ENCODE data around the gene E2F6. TPM values are rescaled to one million over a fixed set of nuclear protein-coding genes. Genes with fewer than 3 reads are reported as not detected.

Gene E2F6
- total and polyA plus RNA-seq, 2 experiments from 2014 or later = 11.5 to 15.3 TPM

DNA sequence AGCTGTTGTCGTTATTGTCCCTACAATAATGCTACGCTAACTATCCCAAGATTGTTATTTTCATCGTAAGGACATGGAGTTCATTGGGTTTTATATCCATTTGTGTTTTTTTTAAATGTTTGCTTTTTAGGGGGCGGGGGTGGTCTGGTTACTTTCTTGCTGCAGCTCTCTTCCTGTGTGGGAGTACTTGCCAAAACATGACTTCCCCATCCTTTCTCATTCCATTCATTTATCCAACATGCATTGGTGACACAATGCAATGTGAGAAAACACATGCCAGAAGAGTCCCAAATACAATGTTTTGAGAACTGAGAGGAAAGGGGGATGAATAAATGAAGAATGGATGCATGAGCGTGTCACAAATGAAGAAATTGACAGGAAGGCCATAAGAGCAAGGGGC lies 55.9 kb downstream of the E2F6 start:
- Histone ChIP-seq H3K9me2 (ENCODE audit: insufficient read depth) (no peaks in the 10 kb centered on the region), H3K36me3 (ENCODE audit: low read depth) (no peaks in the 10 kb centered on the region), H3K79me2 (ENCODE audit: insufficient read depth) (no peaks in the 10 kb centered on the region), H3F3A (ENCODE audit: insufficient read depth) (0 out of 2 replicates have a peak, but pooled peaks cover 6% of the 10 kb centered on the region), H4K20me1 (ENCODE audit: insufficient read depth) (no peaks in the 10 kb centered on the region), H3K27me3 (replicated peaks; ENCODE audit: insufficient read depth) (no peaks in the 10 kb centered on the region), H3K9me3 (ENCODE audit: low read depth) (no peaks in the 10 kb centered on the region), H2AFZ (no peak overlapping the region), H3K27ac (no peak overlapping the region), H3K4me1 (ENCODE audit: insufficient read depth) (peaks cover 7% of the 10 kb centered on the region), H3K4me3 (no peak overlapping the region), H3K9ac (no peak overlapping the region), H3K4me2 (ENCODE audit: unreplicated experiment) (no peak overlapping the region)
- 93 to 98% methylated on average over 5 of the region's 5 CpGs for WGBS, 2 experiments (ENCODE audit: low coverage in 1 of 2, low lambda C conversion rate in 2 of 2, missing lambda C conversion rate in 2 of 2)
- DNase-seq = no peak
- in situ Hi-C loops (cut with MboI) = loop anchor here (10.0 kb wide), 1 partner anchor 185 kb away; no protein-coding TSS in a partner anchor
- TF ChIP-seq EZH2phosphoT487 (IDR thresholded peaks at IDR 0.05; ENCODE audit: insufficient read depth, low read depth) = no peak
- no peak for TF ChIP-seq EZH2 (IDR thresholded peaks at IDR 0.05; ENCODE audit: insufficient read depth, poor library complexity, severe bottlenecking)

DNA sequence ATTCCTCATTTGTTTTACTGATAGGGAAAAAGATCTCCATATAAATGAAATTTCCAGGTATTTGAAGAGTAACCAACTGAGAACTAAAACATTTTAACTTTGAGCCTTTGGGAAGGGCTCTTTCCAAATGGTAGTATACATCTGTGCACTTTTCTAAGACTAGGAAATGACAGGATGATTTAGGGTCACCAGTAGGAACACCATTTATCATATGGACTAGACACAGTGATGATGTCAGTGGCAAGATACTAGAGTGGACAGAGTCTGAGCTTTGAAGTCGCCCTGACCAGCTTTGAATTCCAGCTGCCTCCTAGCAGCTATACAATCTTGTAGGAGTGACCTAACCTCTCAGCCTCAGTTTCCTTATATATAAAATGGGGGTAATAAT lies 56.4 kb downstream of the E2F6 start:
- H2AFZ ChIP-seq = no peak overlapping the region
- H3K9me2 ChIP-seq (ENCODE audit: insufficient read depth) = no peaks in the 10 kb centered on the region
- H3K4me2 ChIP-seq (ENCODE audit: unreplicated experiment) = no peak overlapping the region
- no peaks in the 10 kb centered on the region for H3K79me2 ChIP-seq (ENCODE audit: insufficient read depth)
- no peaks in the 10 kb centered on the region for H3K27me3 ChIP-seq (replicated peaks; ENCODE audit: insufficient read depth)
- H3K9ac ChIP-seq = no peak overlapping the region
- no peak overlapping the region for H3K4me3 ChIP-seq
- no peak for TF ChIP-seq EZH2 (IDR thresholded peaks at IDR 0.05; ENCODE audit: insufficient read depth, poor library complexity, severe bottlenecking)
- DNase-seq = no peak
- H3K9me3 ChIP-seq (ENCODE audit: low read depth) = no peaks in the 10 kb centered on the region
- WGBS, 2 experiments (ENCODE audit: low coverage in 1 of 2, low lambda C conversion rate in 2 of 2, missing lambda C conversion rate in 2 of 2) = 52 to 63% methylated on average over 1 of the region's 1 CpG
- H3K27ac ChIP-seq = no peak overlapping the region
- in situ Hi-C loops (cut with MboI) = no loop called here
- H3K4me1 ChIP-seq (ENCODE audit: insufficient read depth) = peaks cover 7% of the 10 kb centered on the region
- H3K36me3 ChIP-seq (ENCODE audit: low read depth) = no peaks in the 10 kb centered on the region
- H3F3A ChIP-seq (ENCODE audit: insufficient read depth) = 0 out of 2 replicates have a peak, but pooled peaks cover 6% of the 10 kb centered on the region
- H4K20me1 ChIP-seq (ENCODE audit: insufficient read depth) = no peaks in the 10 kb centered on the region

DNA sequence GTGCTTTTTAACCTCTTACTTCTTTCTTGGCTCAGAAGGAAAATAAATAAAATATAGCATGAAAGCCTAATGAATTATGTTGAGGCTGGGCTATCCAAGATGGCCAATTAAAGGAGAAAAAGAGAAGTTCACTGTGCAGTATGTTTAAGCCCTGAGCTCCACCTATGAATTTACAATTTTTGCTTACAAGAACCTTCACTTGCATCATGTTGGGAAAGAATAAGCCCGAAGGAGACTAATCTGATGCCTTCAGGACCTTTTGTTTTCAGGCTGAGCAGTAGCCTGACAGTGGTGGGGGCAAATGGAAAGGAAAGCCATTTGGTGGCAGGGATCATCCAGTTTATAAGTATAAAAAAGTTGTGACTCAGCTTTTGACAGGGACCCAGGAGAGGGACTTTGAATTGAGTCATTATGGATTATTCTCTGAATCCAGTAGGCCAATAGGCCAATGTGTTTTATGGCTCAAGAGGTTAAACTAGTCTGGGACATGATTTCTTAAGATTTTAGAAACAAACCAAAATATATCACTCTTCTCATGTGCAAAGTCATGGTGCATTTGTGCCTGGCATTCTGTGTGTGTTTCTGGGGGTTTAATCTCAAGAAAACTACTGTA lies 56.9 kb downstream of the E2F6 start:
- H3K4me3 ChIP-seq = no peak overlapping the region
- H3K9me3 ChIP-seq (ENCODE audit: low read depth) = no peaks in the 10 kb centered on the region
- H3K4me2 ChIP-seq (ENCODE audit: unreplicated experiment) = no peak overlapping the region
- H3K4me1 ChIP-seq (ENCODE audit: insufficient read depth) = peaks cover 7% of the 10 kb centered on the region
- in situ Hi-C loops (cut with MboI) = no loop called here
- H3K27me3 ChIP-seq (replicated peaks; ENCODE audit: insufficient read depth) = no peaks in the 10 kb centered on the region
- no peak overlapping the region for H2AFZ ChIP-seq
- H3K27ac ChIP-seq = no peak overlapping the region
- TF ChIP-seq EZH2 (IDR thresholded peaks at IDR 0.05; ENCODE audit: insufficient read depth, poor library complexity, severe bottlenecking) = no peak
- TF ChIP-seq EZH2phosphoT487 (IDR thresholded peaks at IDR 0.05; ENCODE audit: insufficient read depth, low read depth) = no peak
- no peaks in the 10 kb centered on the region for H4K20me1 ChIP-seq (ENCODE audit: insufficient read depth)
- 0 out of 2 replicates have a peak, but pooled peaks cover 6% of the 10 kb centered on the region for H3F3A ChIP-seq (ENCODE audit: insufficient read depth)
- no peaks in the 10 kb centered on the region for H3K9me2 ChIP-seq (ENCODE audit: insufficient read depth)
- H3K36me3 ChIP-seq (ENCODE audit: low read depth) = no peaks in the 10 kb centered on the region
- 85 to 89% methylated on average over 1 of the region's 1 CpG for WGBS, 2 experiments (ENCODE audit: low coverage in 1 of 2, low lambda C conversion rate in 2 of 2, missing lambda C conversion rate in 2 of 2)
- H3K79me2 ChIP-seq (ENCODE audit: insufficient read depth) = no peaks in the 10 kb centered on the region
- DNase-seq = peak; percentile 50
- H3K9ac ChIP-seq = no peak overlapping the region

DNA sequence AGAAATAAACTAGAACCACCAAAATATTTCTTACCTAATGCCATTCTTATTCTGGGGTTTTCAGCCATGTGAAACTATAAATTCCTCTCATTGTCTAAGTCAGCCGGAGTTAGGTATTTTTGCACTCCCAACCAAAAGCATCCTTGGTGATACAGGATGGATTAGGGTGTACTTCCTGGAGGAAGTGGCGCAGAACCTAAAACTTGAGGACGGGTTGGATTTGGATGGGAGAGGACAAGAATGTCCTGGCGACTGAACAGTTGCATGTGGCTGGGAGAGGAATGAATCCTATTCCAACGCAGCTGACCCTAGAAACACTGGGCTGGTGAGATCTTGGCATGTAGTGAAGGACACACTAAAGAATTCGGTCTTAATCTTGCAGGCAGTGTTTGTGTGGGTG lies 58.5 kb downstream of the E2F6 start:
- H3K27ac ChIP-seq = no peak overlapping the region
- in situ Hi-C loops (cut with MboI) = no loop called here
- 78 to 79% methylated on average over 6 of the region's 6 CpGs for WGBS, 2 experiments (ENCODE audit: low coverage in 1 of 2, low lambda C conversion rate in 2 of 2, missing lambda C conversion rate in 2 of 2)
- no peaks in the 10 kb centered on the region for H3K9me2 ChIP-seq (ENCODE audit: insufficient read depth)
- no peaks in the 10 kb centered on the region for H4K20me1 ChIP-seq (ENCODE audit: insufficient read depth)
- no peaks in the 10 kb centered on the region for H3K36me3 ChIP-seq (ENCODE audit: low read depth)
- no peak overlapping the region for H3K4me3 ChIP-seq
- TF ChIP-seq EZH2 (IDR thresholded peaks at IDR 0.05; ENCODE audit: insufficient read depth, poor library complexity, severe bottlenecking) (no peak), EZH2phosphoT487 (IDR thresholded peaks at IDR 0.05; ENCODE audit: insufficient read depth, low read depth) (no peak)
- H3K9me3 ChIP-seq (ENCODE audit: low read depth) = no peaks in the 10 kb centered on the region
- DNase-seq = no peak
- H2AFZ ChIP-seq = no peak overlapping the region
- no peaks in the 10 kb centered on the region for H3K27me3 ChIP-seq (replicated peaks; ENCODE audit: insufficient read depth)
- no peaks in the 10 kb centered on the region for H3K79me2 ChIP-seq (ENCODE audit: insufficient read depth)
- no peak overlapping the region for H3K4me2 ChIP-seq (ENCODE audit: unreplicated experiment)
- H3K4me1 ChIP-seq (ENCODE audit: insufficient read depth) = peaks cover 7% of the 10 kb centered on the region
- H3K9ac ChIP-seq = no peak overlapping the region
- H3F3A ChIP-seq (ENCODE audit: insufficient read depth) = 0 out of 2 replicates have a peak, but pooled peaks cover 6% of the 10 kb centered on the region
